Lung microvascular endothelial cell (primary cell): Measurements from ENCODE around the gene ESYT3. TPM values are rescaled to one million over a fixed set of nuclear protein-coding genes. Genes with fewer than 3 reads are reported as not detected.
"Not testable (repeated sequence)": the region's sequence is repeated elsewhere in the genome, so short reads cannot be mapped to it uniquely, and the experiment has no call there.

Source experiments
- DNase-seq, 2 donors: peaks; one replicate each; pipeline versions ENCODE4 v3.0.0 to v3.0.0-alpha.2; 2010; ENCODE audit warnings: low read depth in 2 of 2
- total RNA-seq: library from RNA; depleted of rRNA; stranded (reverse); fragments of >200 nt; gene quantifications from 2 replicates; pipeline ENCODE4 v1.2.1, GENCODE V29; 2014

The ESYT3 gene
- total RNA-seq, 1 donor from 2014 or later: not detected

- DNase-seq: peak in 1 of 2 donors; percentile 40
Observed at GRCh38 chr3:138442433-138442832, 8.0 kb downstream of the ESYT3 start.

- DNase-seq: no peak
Observed at GRCh38 chr3:138443091-138443490, 8.7 kb downstream of the ESYT3 start.

GRCh38 chr3:138443521-138444503, 9.4 kb downstream of the ESYT3 start:
- DNase-seq: no peak

- DNase-seq: no peak
Observed at GRCh38 chr3:138445236-138445635, 10.8 kb downstream of the ESYT3 start.

GRCh38 chr3:138445654-138446053, 11.2 kb downstream of the ESYT3 start:
- DNase-seq: no peak

GRCh38 chr3:138448631-138449030, 14.2 kb downstream of the ESYT3 start:
- no peak for DNase-seq

- no peak for DNase-seq
Observed at GRCh38 chr3:138449490-138449889, 15.1 kb downstream of the ESYT3 start.

- DNase-seq: no peak
Observed at GRCh38 chr3:138450181-138450580, 15.8 kb downstream of the ESYT3 start.

- no peak for DNase-seq
Observed at GRCh38 chr3:138450704-138451424, 16.4 kb downstream of the ESYT3 start.

GRCh38 chr3:138451595-138452162, 17.3 kb downstream of the ESYT3 start:
- DNase-seq: no peak

- peak in 1 of 2 donors; percentile 21 for DNase-seq
Observed at GRCh38 chr3:138452436-138452835, 18.0 kb downstream of the ESYT3 start.

GRCh38 chr3:138453940-138454339, 19.5 kb downstream of the ESYT3 start:
- not testable (repeated sequence) for DNase-seq

- DNase-seq: no peak
Observed at GRCh38 chr3:138455801-138456716, 21.6 kb downstream of the ESYT3 start.

GRCh38 chr3:138456961-138457862, 22.8 kb downstream of the ESYT3 start:
- no peak for DNase-seq

- DNase-seq: no peak
Observed at GRCh38 chr3:138457863-138458735, 23.7 kb downstream of the ESYT3 start.

GRCh38 chr3:138458774-138459499, 24.5 kb downstream of the ESYT3 start:
- DNase-seq: no peak

GRCh38 chr3:138459619-138460535, 25.5 kb downstream of the ESYT3 start:
- no peak for DNase-seq
